ENCODE measurements around the gene SLC35B1.

DNA sequence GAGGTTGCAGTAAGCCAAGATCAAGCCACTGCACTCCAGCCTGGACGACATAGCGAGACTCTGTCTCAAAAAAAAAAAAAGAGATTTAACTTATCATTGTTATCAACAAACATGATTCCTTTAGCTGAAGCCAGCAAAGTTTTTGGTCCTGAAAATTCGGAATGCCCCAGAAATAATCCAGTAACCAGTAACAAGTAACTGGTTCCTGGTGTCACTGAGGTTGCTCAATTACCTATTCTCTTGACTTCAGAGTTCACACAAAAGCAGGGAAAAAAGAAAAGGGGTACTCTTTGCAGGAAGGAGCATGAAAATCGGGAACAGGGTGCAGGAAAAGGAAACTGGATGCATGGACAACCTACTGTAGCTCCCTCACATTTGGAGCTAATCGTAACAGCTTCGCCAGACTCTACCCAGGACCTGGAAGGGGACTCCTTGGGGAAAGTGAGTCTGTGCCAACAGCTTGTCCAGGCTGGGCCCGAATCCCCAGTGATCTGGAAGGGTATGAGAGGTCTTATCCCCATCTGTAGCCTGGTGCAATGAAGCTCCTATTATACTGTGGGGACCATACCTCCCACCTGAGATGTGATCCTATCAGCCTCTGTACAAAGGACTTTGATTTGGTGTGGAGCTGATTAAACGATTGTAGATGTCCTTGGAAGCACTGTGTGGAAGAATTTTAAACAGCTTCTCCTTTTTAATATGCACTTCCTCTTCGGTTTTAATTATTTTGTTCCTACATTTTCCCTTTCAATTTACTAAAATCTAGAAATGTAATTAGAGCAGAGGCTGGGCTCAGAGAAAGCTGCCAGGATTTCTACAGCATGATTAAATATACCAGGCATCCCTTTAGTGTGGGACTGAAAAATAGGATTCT is 26.4 kb downstream of the SLC35B1 start:
- no peak for TF ChIP-seq CTCF (IDR thresholded peaks at IDR 0.05)
- TF ChIP-seq POLR2A (IDR thresholded peaks at IDR 0.05), result no peak
